ENCODE results near the gene LAIR2. TPM values are rescaled to one million over a fixed set of nuclear protein-coding genes. Genes with fewer than 3 reads are reported as not detected.

LAIR2 gene
- total and polyA plus RNA-seq, 2 of the 13 experiments (the other 11 are each of a cell fraction or from before 2014, with no cell fraction given), result 1.3 to 1.9 TPM

DNA sequence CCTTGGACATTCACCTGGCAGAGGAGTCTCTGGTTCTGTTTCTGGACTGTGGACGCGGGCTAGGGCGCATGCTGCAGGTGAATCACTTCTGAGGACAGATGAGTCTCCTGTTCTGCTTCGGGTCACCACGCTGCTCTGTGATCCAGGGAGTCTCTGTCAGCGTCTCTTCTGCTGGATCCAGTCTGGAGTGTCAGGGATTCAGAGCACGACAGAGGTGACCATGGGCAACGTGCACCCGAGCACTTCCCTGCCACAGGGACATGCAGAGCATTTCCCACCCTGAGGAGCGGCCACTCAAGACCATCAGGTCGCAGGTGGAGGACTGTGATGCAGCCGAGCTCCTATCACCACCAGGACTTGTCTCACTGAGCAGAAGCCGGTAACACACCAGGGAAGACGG is 46.6 kb downstream of the LAIR2 start:
- ChIA-PET POLR2A (no interaction called here), CTCF (ENCODE audit: low intra/inter-chr PET ratio, low total read pairs) (no interaction called here)
- Histone ChIP-seq H3K27ac (ENCODE audit: extremely low read length, insufficient read depth, low read length) (no peak overlapping the region), H3K4me3 (replicated peaks in 1 of 3; ENCODE audit: insufficient read depth in 1 of 3, low read depth in 2 of 3, low read length in 3 of 3) (no peak overlapping the region), H4K20me1 (ENCODE audit: insufficient read depth, low read length) (no peaks in the 10 kb centered on the region), H3K9me3 (ENCODE audit: low read length) (no peaks in the 10 kb centered on the region), H3K9ac (ENCODE audit: insufficient read depth, low read depth, low read length) (no peak overlapping the region), H3K4me2 (ENCODE audit: low read depth, low read length) (no peak overlapping the region), H3K36me3 (replicated peaks in 1 of 2; ENCODE audit: control insufficient read depth in 1 of 2, insufficient read depth in 2 of 2, low read length in 2 of 2) (no peaks in the 10 kb centered on the region), H3K79me2 (ENCODE audit: insufficient read depth, low read length) (no peaks in the 10 kb centered on the region), H3K4me1 (ENCODE audit: insufficient read depth, low read length) (no peaks in the 10 kb centered on the region), H3K27me3 (ENCODE audit: control insufficient read depth in 1 of 2, insufficient read depth in 2 of 2, low read length in 2 of 2) (no peaks in the 10 kb centered on the region), H2AFZ (ENCODE audit: low read length) (no peak overlapping the region)
- 43% methylated on average over 8 of the region's 14 CpGs for WGBS (ENCODE audit: low lambda C conversion rate)
- no peak for FAIRE-seq
- no TSS peak for BruUV-seq (replicated peaks)
- no peak for DNase-seq (ENCODE audit: low spot score)
- TF ChIP-seq TBP (CRISPR knock-in tag; IDR thresholded peaks at IDR 0.05) (no peak), HCFC1 (IDR thresholded peaks at IDR 0.05; ENCODE audit: low read depth, low read length) (no peak), RXRA (CRISPR knock-in tag; IDR thresholded peaks at IDR 0.05) (no peak), ZNF766 (CRISPR knock-in tag; IDR thresholded peaks at IDR 0.05; ENCODE audit: borderline replicate concordance) (no peak), ZNF101 (CRISPR knock-in tag; IDR thresholded peaks at IDR 0.05; ENCODE audit: borderline replicate concordance, low read depth) (no peak), IKZF1 (IDR thresholded peaks at IDR 0.05) (no peak), ZNF343 (CRISPR knock-in tag; IDR thresholded peaks at IDR 0.05) (no peak), ZNF614 (CRISPR knock-in tag; IDR thresholded peaks at IDR 0.05; ENCODE audit: borderline replicate concordance) (no peak), ZNF382 (CRISPR knock-in tag; IDR thresholded peaks at IDR 0.05; ENCODE audit: borderline replicate concordance) (no peak), TSC22D2 (CRISPR knock-in tag; IDR thresholded peaks at IDR 0.05; ENCODE audit: borderline replicate concordance) (no peak), ZNF224 (CRISPR knock-in tag; IDR thresholded peaks at IDR 0.05) (no peak)
- TF ChIP-seq, protein P1, sequence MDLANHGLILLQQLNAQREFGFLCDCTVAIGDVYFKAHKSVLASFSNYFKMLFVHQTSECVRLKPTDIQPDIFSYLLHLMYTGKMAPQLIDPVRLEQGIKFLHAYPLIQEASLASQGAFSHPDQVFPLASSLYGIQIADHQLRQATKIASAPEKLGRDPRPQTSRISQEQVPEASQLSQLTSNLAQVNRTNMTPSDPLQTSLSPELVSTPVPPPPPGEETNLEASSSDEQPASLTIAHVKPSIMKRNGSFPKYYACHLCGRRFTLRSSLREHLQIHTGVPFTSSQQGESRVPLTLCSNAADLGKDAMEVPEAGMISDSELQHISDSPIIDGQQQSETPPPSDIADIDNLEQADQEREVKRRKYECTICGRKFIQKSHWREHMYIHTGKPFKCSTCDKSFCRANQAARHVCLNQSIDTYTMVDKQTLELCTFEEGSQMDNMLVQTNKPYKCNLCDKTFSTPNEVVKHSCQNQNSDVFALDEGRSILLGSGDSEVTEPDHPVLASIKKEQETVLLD (CRISPR knock-in tag; IDR thresholded peaks at IDR 0.05; ENCODE audit: low read depth), result no peak
- TF ChIP-seq, protein P2, sequence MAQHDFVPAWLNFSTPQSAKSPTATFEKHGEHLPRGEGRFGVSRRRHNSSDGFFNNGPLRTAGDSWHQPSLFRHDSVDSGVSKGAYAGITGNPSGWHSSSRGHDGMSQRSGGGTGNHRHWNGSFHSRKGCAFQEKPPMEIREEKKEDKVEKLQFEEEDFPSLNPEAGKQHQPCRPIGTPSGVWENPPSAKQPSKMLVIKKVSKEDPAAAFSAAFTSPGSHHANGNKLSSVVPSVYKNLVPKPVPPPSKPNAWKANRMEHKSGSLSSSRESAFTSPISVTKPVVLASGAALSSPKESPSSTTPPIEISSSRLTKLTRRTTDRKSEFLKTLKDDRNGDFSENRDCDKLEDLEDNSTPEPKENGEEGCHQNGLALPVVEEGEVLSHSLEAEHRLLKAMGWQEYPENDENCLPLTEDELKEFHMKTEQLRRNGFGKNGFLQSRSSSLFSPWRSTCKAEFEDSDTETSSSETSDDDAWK (CRISPR knock-in tag; IDR thresholded peaks at IDR 0.05), result no peak
- TF ChIP-seq, protein P3, sequence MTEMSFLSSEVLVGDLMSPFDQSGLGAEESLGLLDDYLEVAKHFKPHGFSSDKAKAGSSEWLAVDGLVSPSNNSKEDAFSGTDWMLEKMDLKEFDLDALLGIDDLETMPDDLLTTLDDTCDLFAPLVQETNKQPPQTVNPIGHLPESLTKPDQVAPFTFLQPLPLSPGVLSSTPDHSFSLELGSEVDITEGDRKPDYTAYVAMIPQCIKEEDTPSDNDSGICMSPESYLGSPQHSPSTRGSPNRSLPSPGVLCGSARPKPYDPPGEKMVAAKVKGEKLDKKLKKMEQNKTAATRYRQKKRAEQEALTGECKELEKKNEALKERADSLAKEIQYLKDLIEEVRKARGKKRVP (CRISPR knock-in tag; IDR thresholded peaks at IDR 0.05), result no peak
- TF ChIP-seq, protein P4, sequence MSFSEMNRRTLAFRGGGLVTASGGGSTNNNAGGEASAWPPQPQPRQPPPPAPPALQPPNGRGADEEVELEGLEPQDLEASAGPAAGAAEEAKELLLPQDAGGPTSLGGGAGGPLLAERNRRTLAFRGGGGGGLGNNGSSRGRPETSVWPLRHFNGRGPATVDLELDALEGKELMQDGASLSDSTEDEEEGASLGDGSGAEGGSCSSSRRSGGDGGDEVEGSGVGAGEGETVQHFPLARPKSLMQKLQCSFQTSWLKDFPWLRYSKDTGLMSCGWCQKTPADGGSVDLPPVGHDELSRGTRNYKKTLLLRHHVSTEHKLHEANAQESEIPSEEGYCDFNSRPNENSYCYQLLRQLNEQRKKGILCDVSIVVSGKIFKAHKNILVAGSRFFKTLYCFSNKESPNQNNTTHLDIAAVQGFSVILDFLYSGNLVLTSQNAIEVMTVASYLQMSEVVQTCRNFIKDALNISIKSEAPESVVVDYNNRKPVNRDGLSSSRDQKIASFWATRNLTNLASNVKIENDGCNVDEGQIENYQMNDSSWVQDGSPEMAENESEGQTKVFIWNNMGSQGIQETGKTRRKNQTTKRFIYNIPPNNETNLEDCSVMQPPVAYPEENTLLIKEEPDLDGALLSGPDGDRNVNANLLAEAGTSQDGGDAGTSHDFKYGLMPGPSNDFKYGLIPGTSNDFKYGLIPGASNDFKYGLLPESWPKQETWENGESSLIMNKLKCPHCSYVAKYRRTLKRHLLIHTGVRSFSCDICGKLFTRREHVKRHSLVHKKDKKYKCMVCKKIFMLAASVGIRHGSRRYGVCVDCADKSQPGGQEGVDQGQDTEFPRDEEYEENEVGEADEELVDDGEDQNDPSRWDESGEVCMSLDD (CRISPR knock-in tag; IDR thresholded peaks at IDR 0.05; ENCODE audit: borderline replicate concordance), result no peak
- TF ChIP-seq, protein P5, sequence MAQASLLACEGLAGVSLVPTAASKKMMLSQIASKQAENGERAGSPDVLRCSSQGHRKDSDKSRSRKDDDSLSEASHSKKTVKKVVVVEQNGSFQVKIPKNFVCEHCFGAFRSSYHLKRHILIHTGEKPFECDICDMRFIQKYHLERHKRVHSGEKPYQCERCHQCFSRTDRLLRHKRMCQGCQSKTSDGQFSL (CRISPR knock-in tag; IDR thresholded peaks at IDR 0.05), result no peak
- ATAC-seq, result no peak
- in situ Hi-C loops (cut with HindIII; ENCODE audit: extremely low pct_ligation_motif_present, low pct_unique_long_range_greater_than_20kb), result no loop called here
- intact Hi-C loops (cut with micrococcal nuclease; ENCODE audit: unreplicated experiment), result no loop called here
